Measurements from ENCODE around the gene RNF5.

RNF5 gene

DNA sequence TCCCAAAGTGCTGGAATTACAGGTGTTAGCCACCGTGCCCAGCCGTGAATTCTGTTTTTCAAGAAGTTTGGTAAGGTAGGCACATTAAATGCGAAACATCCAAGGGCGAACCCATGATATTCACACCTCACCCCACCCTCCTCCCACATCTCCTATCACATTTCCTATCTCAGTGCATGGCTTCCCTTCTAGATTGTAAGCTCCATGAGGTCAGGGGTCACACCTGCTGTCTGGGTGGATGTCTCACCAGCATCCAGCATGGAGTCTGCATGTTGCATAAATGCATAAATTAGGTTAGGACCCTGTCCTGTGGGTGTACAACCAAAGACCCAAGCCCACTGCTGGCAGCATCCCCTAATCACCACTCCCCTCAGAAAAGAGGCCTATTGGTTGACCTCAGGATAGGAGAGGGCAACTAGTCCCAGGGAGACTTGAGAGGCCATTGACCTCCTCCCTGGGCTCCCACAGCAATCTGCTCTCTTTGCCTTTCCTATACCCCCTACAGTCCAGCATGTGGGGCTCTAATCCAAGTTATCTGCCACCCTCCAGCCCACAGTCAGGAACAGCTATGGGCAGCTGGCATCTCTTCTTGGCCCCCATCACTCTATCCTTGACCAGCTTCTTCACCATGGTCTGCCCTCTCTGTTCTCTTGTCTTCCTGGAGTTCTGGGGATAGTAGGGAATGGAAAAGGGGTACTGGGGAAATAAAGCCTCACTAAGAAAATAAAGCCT lies 30.6 kb upstream of the RNF5 start:
- H3K4me1 ChIP-seq (ENCODE audit: insufficient read depth, low read length), result peaks cover 19% of the 10 kb centered on the region
- no peak overlapping the region for H3K4me3 ChIP-seq (ENCODE audit: low read length)
- H3K27me3 ChIP-seq (ENCODE audit: insufficient read depth, low read length), result no peaks in the 10 kb centered on the region
- H3K36me3 ChIP-seq (ENCODE audit: insufficient read depth, low read length), result no peaks in the 10 kb centered on the region
- H2AFZ ChIP-seq (ENCODE audit: low read depth, low read length), result no peak overlapping the region
- H3K9me3 ChIP-seq (ENCODE audit: low read length), result no peaks in the 10 kb centered on the region

DNA sequence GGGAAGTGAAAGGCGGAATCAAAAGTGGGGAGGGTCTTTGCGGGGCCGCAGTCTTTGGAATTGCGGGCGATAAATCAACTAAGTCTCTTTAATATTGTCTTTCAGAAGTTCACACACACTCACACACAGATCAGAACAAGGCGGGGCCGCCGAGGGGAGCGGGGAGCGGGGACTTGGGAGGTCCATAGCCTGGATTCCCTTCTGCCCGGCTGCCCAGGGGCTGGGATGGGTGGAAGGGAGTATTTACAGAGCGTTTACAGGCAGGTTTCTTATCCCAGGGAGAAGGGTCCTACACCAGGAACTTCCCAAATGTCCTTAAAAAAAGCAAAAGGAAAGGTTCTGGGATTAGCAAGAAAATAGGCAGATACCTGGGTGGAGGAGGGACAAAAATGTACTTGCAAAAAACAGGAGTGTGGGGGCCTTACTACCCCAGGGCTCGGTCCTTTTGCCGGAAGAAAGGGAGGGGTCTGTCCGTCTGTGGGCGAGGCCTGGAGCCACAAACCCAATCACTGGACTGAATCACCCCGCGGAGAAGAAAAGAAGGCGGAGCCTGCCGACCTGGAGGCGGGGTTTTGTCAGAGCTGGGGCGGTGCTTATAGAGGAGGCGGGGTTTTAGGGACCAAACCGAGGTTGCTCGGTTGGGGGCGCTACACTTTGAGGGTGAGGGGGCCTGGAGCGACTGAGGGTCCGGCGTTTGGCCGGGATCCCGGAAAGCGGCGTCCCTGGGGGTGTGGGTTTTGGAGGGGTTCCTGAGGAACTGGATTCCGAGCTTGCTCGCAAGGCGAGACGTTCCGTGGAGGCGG lies 29.7 kb upstream of the RNF5 start:
- no peaks in the 10 kb centered on the region for H3K36me3 ChIP-seq (ENCODE audit: insufficient read depth, low read length)
- H3K4me3 ChIP-seq (ENCODE audit: low read length), result no peak overlapping the region
- H3K4me1 ChIP-seq (ENCODE audit: insufficient read depth, low read length), result peaks cover 25% of the 10 kb centered on the region

DNA sequence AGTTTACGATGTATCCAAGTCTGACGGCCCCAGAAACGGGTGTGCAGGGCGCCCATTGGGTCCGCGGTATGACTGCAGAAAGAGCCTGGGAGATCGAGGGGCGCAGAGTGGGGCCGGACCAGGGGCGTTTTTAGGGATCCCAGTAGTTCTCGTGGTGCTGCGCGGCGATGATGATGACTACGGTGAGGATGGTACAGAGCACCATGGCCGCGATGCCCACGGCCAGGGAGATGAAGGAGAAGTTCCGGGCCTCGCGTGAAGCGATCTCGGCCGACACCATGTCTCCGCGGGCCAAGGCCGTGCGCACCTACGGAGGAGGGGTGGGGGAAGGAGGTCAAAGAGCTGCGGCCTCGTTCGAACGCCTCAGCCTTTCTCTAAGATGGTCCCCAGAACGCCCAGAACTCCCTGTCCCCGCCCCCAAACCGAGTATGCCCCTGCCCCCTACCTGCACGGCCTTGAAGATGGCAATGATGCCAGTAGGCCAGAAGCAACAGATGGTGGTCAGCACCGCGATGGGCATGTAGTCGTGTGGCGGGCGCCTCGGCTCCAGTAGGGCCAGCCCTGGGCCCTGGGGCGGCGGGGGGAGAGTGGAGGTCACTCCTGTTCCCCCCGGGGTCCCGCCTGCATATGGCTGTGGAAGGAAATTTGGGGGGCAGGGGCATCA lies 29.0 kb upstream of the RNF5 start:
- no peak overlapping the region for H3K4me3 ChIP-seq (ENCODE audit: low read length)
- H3K36me3 ChIP-seq (ENCODE audit: insufficient read depth, low read length), result no peaks in the 10 kb centered on the region
- H3K4me1 ChIP-seq (ENCODE audit: insufficient read depth, low read length), result peaks cover 25% of the 10 kb centered on the region
- no peaks in the 10 kb centered on the region for H3K27me3 ChIP-seq (ENCODE audit: insufficient read depth, low read length)
- no peaks in the 10 kb centered on the region for H3K9me3 ChIP-seq (ENCODE audit: low read length)
- no peak overlapping the region for H2AFZ ChIP-seq (ENCODE audit: low read depth, low read length)

More for the DNA sequence above, 29.7 kb upstream of the RNF5 start:
- Histone ChIP-seq H3K27me3 (ENCODE audit: insufficient read depth, low read length) (no peaks in the 10 kb centered on the region), H2AFZ (ENCODE audit: low read depth, low read length) (no peak overlapping the region), H3K9me3 (ENCODE audit: low read length) (no peaks in the 10 kb centered on the region)

DNA sequence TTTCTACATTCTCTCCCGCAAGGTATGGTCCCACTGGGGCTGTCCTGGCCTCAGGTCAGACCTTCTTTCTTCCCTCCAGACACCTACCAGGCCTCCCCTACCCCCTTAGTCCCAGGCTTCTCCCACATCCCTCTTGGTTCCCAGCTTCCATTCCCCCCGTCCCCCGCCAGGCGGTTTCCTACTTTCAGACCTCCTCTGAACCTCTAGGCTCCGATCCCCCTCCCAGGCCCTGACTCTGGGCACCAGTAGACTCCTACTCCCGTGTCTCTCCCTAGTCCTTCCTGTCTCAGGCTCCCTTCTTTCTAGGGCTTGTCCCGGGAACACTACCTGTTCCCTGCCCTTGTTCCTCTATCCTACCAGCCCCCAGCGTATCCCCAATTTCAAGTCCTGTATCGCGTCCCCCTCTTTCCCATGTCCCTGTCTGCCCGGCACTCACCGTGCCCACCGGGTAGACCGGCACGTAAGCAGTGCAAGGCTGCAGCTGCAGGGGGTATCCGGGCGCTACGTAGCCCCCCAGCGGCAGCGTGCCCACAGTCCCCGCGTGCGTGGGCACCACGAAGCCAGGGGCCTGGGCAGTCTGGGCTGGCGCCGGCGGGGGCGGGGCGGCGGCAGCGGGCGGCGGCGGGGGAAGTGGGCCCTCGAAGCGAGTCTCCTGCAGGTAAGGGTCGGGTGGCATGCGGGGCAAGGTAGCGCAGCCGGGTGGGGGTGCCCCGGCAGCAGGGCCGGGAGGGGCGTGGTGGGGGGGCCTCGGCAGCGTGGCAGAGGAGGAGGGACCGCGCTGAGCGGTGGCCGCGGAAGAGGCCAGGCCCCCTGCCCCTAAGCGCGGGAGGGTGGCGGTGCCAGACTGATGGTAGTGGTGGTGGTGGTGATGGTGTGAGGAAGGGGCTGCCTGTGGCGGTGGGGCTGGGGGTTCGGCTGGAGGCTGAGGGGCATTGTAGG lies 28.0 kb upstream of the RNF5 start:
- H3K4me1 ChIP-seq (ENCODE audit: insufficient read depth, low read length), result peaks cover 33% of the 10 kb centered on the region
- no peak overlapping the region for H3K4me3 ChIP-seq (ENCODE audit: low read length)
- H3K9me3 ChIP-seq (ENCODE audit: low read length), result no peaks in the 10 kb centered on the region
- no peak overlapping the region for H2AFZ ChIP-seq (ENCODE audit: low read depth, low read length)
- no peaks in the 10 kb centered on the region for H3K36me3 ChIP-seq (ENCODE audit: insufficient read depth, low read length)
- no peaks in the 10 kb centered on the region for H3K27me3 ChIP-seq (ENCODE audit: insufficient read depth, low read length)

DNA sequence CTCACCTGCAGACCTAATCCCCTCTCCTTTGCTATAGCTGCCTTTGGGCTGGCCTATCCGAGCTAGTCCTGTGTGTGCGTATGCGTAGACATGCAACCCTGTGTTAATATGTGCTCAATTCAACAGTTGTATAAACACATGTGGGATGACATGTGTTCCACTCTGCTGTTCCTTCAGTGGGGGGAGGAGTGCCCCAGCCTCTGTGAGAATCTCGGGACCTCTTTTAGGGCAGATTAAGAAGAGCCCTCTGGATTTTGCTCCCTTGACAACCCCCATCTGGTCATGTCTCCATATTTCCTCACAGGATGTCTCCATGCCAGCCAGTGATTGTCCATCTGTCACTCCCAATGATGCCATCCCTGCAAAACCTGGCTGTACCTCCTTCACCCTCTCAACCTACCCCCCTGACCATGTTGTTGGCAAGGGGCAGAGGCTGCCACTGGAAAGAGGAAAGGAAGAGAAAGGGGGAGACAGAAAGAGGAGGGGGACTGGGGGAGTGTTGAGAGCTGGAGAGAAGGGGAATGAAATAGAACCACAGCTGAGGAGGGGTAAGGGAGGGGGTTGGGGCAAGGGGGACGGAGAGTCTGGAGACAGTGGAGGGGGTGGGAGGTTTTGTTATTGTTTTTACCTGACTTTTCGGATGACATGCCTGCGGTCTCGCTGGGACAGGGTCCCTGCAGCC lies 26.9 kb upstream of the RNF5 start:
- Histone ChIP-seq H3K36me3 (ENCODE audit: insufficient read depth, low read length) (peaks cover 6% of the 10 kb centered on the region), H3K4me3 (ENCODE audit: low read length) (no peak overlapping the region), H3K4me1 (ENCODE audit: insufficient read depth, low read length) (peaks cover 36% of the 10 kb centered on the region), H3K9me3 (ENCODE audit: low read length) (no peaks in the 10 kb centered on the region), H3K27me3 (ENCODE audit: insufficient read depth, low read length) (no peaks in the 10 kb centered on the region), H2AFZ (ENCODE audit: low read depth, low read length) (no peak overlapping the region)

DNA sequence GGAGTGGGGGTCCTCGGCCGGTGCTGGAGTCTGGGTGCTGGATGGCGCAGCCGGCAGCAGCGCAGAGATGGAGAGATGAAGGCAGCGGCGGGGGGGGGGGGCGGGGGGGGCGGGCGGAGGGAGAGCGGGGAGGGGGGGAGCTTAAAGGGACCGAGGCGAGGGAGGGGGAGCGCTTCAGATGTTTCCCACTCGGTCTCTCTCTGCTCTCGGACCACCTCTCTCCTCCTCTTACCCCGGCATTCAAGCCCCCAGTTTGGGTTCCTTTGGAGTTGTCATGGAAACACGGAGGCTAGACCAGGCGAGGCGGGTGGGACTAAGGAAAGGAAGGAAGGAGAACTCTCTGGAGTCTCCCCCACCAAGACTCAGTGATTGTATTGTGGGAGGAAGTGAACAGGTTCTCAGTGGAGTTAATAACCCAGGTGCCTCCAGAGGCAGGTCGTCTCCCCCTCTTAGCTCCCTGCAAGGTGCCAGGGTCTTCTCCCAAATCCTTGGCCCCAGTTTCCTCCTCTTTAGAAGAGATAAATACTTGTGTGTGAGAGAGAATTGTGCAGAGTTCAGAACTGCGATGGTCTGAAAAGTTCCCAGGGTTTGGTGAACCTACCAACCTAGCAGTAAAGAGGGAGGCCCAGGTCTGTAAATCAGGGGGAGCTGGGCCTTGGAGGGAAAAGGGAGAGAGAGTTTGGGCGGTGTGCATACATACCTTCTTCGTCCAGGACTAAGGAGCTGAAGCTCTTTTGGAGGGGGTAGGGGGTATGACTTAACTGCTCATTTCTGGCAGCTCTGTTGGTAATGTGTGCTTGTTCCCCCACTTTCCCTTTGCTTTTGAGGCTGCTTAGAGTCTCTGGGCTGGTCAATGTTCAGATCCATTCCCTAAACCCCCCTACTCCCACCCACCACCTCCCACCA lies 26.1 kb upstream of the RNF5 start, which contains the start of gene PRRT1:
PRRT1 (minus strand) TSS at position 77 of the 906 bp plus-strand sequence. CDS start 112 bp downstream, outside the sequence.
- Histone ChIP-seq H2AFZ (ENCODE audit: low read depth, low read length) (peak within 1 kb of the TSS; percentile 51), H3K27me3 (ENCODE audit: insufficient read depth, low read length) (no peaks in the 10 kb centered on the region), H3K4me3 (ENCODE audit: low read length) (peak within 1 kb of the TSS; percentile 76), H3K36me3 (ENCODE audit: insufficient read depth, low read length) (peaks cover 11% of the 10 kb centered on the region), H3K4me1 (ENCODE audit: insufficient read depth, low read length) (peaks cover 29% of the 10 kb centered on the region), H3K9me3 (ENCODE audit: low read length) (no peaks in the 10 kb centered on the region)

DNA sequence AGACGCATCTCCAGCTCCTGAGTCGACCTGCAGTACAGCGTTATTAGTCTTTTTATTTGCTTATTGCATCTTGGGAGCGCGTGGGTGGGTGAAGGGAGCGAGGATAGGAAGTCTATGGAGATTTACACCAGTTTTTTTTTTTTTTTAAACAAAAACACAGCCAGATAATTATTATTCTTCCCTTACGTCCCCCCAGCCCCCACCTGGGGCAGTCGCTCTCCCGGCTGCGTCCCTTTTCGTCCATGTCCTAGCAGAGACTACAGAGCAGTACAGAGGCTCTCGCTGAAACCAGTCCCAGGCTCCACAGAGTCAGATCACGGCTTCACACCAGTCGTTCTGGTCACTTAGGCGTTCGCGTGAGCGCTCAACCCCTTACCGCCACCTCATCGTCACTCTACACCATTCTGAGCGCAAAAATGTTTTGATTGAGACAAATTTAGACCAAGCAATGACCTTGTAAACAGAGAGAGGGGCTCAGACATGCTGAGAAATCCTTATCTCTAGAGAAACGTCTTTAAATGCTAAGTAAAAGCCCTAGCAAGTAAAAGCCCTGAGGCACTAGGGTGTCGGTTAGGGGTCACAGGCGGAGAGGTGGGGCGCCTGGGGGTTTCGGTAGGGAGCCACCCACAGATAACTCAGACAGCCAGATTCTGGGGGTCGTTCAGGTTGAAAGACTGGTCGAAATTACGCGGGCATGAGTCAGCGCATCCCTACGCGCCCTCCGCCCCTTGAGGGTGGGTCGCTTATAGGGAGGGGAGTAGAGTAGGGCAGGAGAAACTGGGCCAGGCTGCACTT lies 25.2 kb upstream of the RNF5 start:
- peak overlapping the region; percentile 51 for H2AFZ ChIP-seq (ENCODE audit: low read depth, low read length)
- no peaks in the 10 kb centered on the region for H3K27me3 ChIP-seq (ENCODE audit: insufficient read depth, low read length)
- H3K36me3 ChIP-seq (ENCODE audit: insufficient read depth, low read length), result peaks cover 18% of the 10 kb centered on the region
- peak overlapping the region; percentile 76 for H3K4me3 ChIP-seq (ENCODE audit: low read length)
- H3K4me1 ChIP-seq (ENCODE audit: insufficient read depth, low read length), result peaks cover 29% of the 10 kb centered on the region
- H3K9me3 ChIP-seq (ENCODE audit: low read length), result no peaks in the 10 kb centered on the region

DNA sequence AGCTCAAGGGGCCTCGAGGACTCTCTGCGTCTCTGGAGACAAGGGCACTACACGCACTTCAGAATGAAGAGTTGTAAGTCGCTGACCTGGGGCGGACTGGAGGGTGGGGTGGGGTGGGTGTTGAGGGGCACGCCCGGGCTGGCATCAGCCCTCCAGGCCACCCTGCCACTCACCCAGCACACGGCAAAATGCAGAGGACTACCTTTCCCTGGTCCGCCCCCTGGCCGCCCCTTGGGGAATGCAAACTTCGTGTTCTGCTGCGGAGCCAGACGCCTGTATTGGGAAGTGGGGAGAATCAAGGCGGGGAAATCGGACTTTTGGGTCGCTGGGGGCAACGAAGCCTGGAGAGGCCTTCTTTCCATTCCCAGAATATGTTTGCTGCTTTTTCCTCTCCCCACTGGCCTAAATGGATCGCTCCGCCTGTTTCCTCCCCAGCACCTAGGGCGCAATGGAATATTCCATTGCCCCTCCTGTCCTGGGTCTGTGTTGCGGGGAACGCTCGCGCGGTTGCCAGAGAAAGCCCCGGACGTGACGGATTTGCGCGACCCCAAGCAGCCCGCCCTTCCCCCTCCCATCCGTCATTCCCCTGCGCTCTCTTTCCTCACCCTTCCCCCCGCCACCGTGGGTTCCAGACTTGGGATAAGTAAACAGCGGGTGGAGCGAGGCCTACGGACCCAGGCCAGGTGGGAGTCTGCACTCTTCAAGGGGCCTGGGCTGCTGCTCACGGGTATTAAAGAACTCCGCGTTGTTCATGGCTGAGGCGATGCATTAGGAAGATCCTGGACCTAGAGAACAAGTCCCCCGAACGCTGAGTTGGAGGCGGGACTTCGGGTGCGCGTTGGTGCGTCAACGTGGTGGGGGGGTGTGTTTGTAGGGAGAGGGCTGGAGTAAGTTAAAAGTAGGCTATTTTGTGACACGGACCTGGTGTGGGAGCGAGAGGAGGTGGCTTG lies 24.4 kb upstream of the RNF5 start, which contains the start of gene PPT2:
PPT2 (plus strand) TSS at position 578 of the 950 bp plus-strand sequence. CDS start 454 bp downstream, outside the sequence.
- H2AFZ ChIP-seq (ENCODE audit: low read depth, low read length), result peak within 1 kb of the TSS; percentile 51
- peak within 1 kb of the TSS; percentile 76 for H3K4me3 ChIP-seq (ENCODE audit: low read length)
- peaks cover 29% of the 10 kb centered on the region for H3K4me1 ChIP-seq (ENCODE audit: insufficient read depth, low read length)
- H3K9me3 ChIP-seq (ENCODE audit: low read length), result no peaks in the 10 kb centered on the region
- H3K36me3 ChIP-seq (ENCODE audit: insufficient read depth, low read length), result peaks cover 27% of the 10 kb centered on the region
- H3K27me3 ChIP-seq (ENCODE audit: insufficient read depth, low read length), result no peaks in the 10 kb centered on the region

DNA sequence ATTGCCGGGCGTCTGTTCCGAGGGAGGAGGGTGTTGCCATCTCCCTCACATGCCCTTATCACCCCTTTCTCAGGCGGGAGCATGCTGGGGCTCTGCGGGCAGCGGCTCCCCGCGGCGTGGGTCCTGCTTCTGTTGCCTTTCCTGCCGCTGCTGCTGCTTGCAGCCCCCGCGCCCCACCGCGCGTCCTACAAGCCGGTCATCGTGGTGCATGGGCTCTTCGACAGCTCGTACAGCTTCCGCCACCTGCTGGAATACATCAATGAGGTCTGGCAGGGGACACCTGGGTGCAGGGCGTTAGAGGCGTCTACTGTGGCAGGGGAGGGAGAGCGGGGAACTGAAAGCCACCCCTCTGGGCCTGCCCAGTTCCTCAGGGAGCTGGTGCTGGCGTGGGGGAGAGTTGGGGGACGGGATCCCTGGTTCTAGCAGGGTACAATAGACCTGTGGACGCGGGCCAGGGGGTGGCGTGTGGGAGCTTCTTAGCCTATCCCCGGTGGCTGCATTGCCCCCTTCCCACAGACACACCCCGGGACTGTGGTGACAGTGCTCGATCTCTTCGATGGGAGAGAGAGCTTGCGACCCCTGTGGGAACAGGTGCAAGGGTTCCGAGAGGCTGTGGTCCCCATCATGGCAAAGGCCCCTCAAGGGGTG lies 23.6 kb upstream of the RNF5 start:
- H3K36me3 ChIP-seq (ENCODE audit: insufficient read depth, low read length), result peaks cover 29% of the 10 kb centered on the region
- H3K9me3 ChIP-seq (ENCODE audit: low read length), result no peaks in the 10 kb centered on the region
- H3K4me3 ChIP-seq (ENCODE audit: low read length), result peak overlapping the region; percentile 76
- peaks cover 29% of the 10 kb centered on the region for H3K4me1 ChIP-seq (ENCODE audit: insufficient read depth, low read length)
- no peaks in the 10 kb centered on the region for H3K27me3 ChIP-seq (ENCODE audit: insufficient read depth, low read length)
- H2AFZ ChIP-seq (ENCODE audit: low read depth, low read length), result peak overlapping the region; percentile 51
